Hepatocyte (in vitro differentiated cells): ENCODE measurements around the gene RASGRF2. TPM values are rescaled to one million over a fixed set of nuclear protein-coding genes. Genes with fewer than 3 reads are reported as not detected.
"Not testable (repeated sequence)": the region's sequence is repeated elsewhere in the genome, so short reads cannot be mapped to it uniquely, and the experiment has no call there.

ENCODE experiments used
- DNase-seq: peaks from one replicate; pipeline ENCODE4 v3.0.0-alpha.2; 2016; ENCODE audit warnings: low spot score
- H2AFZ ChIP-seq: fragments of 200-600 bp; sonication (generic); 2 replicates; pipeline ENCODE4 v1.6.0; 2016; ENCODE audit warnings: antibody characterized with exemption, mild to moderate bottlenecking
- H3K27ac ChIP-seq: fragments of 200-600 bp; sonication (generic); 2 replicates; pipeline ENCODE4 v1.5.1; 2016; ENCODE audit warnings: mild to moderate bottlenecking
- H3K27me3 ChIP-seq: fragments of 200-600 bp; sonication (generic); 2 replicates; pipeline ENCODE4 v1.6.1; 2016
- H3K36me3 ChIP-seq: fragments of 200-600 bp; sonication (generic); replicated peaks from 2 replicates; pipeline ENCODE4 v1.5.1; 2016; ENCODE audit warnings: low read depth; ENCODE audit not compliant: insufficient read depth
- H3K4me1 ChIP-seq: fragments of 200-600 bp; sonication (generic); 2 replicates; pipeline ENCODE4 v1.5.1; 2016; ENCODE audit warnings: mild to moderate bottlenecking, moderate library complexity; ENCODE audit not compliant: insufficient read depth
- H3K4me2 ChIP-seq: fragments of 200-600 bp; sonication (generic); 2 replicates; pipeline ENCODE4 v1.6.0; 2016
- H3K4me3 ChIP-seq: fragments of 200-600 bp; sonication (generic); 2 replicates; pipeline ENCODE4 v1.5.1; 2016; ENCODE audit warnings: mild to moderate bottlenecking
- H3K79me2 ChIP-seq: fragments of 200-600 bp; sonication (generic); 2 replicates; pipeline ENCODE4 v1.6.0; 2017; ENCODE audit warnings: mild to moderate bottlenecking
- H3K9me2 ChIP-seq: fragments of 200-600 bp; sonication (generic); replicated peaks from 2 replicates; pipeline ENCODE4 v1.6.0; 2017; ENCODE audit warnings: mild to moderate bottlenecking; ENCODE audit not compliant: insufficient read depth
- H3K9me3 ChIP-seq: fragments of 200-600 bp; sonication (generic); 2 replicates; pipeline ENCODE4 v1.5.1; 2016; ENCODE audit warnings: low read depth, mild to moderate bottlenecking
- H4K20me1 ChIP-seq: fragments of 200-600 bp; sonication (generic); 2 replicates; pipeline ENCODE4 v1.6.0; 2016; ENCODE audit warnings: mild to moderate bottlenecking; ENCODE audit not compliant: insufficient read depth, poor library complexity, severe bottlenecking
- EZH2 ChIP-seq: fragments of 200-600 bp; sonication (generic); IDR thresholded peaks from 2 replicates; pipeline ENCODE4 v1.6.1; 2016; ENCODE audit warnings: antibody characterized with exemption, mild to moderate bottlenecking, borderline replicate concordance
- EZH2phosphoT487 ChIP-seq: fragments of 200-600 bp; sonication (generic); IDR thresholded peaks from one replicate; pipeline ENCODE4 v1.6.1; 2018; ENCODE audit warnings: antibody characterized with exemption, mild to moderate bottlenecking, low read depth, moderate library complexity; ENCODE audit not compliant: unreplicated experiment, severe bottlenecking
- WGBS: methylation state at CpG from one replicate; pipeline ENCODE4 v1.1.6; 2016; ENCODE audit warnings: low lambda C conversion rate; ENCODE audit errors: missing lambda C conversion rate; 5-methylcytosine and 5-hydroxymethylcytosine counted together
- polyA plus RNA-seq: library from polyadenylated mRNA; unstranded; fragments of >200 nt; fragmentation: Nextera tagmentation; extraction: Ambion mirVana; gene quantifications from 2 replicates; pipeline ENCODE4 v1.2.1, GENCODE V29; 2016
- total RNA-seq: library from RNA; depleted of rRNA; stranded (reverse); fragments of >200 nt; gene quantifications from 2 replicates; pipeline ENCODE4 v1.2.3, GENCODE V29; 2014
- TF ChIP-seq, protein P1 (sequence below): fragments of 200-600 bp; sonication (generic); IDR thresholded peaks from 2 replicates; pipeline ENCODE4 v1.5.1; 2016; ENCODE audit warnings: antibody characterized with exemption, mild to moderate bottlenecking; ENCODE audit not compliant: poor library complexity

RASGRF2 gene
- total and polyA plus RNA-seq, 2 experiments from 2014 or later = 2.0 to 3.3 TPM

DNA sequence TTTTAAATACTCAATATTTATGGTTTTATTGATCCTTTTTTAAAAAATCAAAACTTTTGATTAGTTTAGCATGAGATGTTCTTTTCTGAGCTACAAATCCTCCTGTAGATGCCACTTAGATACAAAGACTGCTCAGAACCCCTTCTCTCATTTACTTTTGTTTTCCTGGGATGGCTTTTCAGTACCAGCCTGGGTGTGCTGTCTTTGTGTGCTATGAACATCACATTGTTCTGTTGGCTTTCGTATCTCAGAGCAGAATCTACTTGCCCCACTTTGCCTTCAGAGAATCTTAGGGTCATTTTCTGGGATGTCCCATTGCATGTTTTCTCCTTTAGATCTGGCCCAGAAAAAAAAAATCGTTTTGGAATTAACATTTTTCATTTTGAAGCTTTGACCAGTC, 85.9 kb downstream of the RASGRF2 start:
- no peaks in the 10 kb centered on the region for H3K36me3 ChIP-seq
- TF ChIP-seq, protein P1, sequence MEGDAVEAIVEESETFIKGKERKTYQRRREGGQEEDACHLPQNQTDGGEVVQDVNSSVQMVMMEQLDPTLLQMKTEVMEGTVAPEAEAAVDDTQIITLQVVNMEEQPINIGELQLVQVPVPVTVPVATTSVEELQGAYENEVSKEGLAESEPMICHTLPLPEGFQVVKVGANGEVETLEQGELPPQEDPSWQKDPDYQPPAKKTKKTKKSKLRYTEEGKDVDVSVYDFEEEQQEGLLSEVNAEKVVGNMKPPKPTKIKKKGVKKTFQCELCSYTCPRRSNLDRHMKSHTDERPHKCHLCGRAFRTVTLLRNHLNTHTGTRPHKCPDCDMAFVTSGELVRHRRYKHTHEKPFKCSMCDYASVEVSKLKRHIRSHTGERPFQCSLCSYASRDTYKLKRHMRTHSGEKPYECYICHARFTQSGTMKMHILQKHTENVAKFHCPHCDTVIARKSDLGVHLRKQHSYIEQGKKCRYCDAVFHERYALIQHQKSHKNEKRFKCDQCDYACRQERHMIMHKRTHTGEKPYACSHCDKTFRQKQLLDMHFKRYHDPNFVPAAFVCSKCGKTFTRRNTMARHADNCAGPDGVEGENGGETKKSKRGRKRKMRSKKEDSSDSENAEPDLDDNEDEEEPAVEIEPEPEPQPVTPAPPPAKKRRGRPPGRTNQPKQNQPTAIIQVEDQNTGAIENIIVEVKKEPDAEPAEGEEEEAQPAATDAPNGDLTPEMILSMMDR = no peak
- no peak for TF ChIP-seq EZH2
- no peak for TF ChIP-seq EZH2phosphoT487
- no peaks in the 10 kb centered on the region for H3K9me2 ChIP-seq
- H2AFZ ChIP-seq = no peak overlapping the region
- no peak overlapping the region for H3K4me2 ChIP-seq
- no peaks in the 10 kb centered on the region for H4K20me1 ChIP-seq
- H3K4me1 ChIP-seq = no peaks in the 10 kb centered on the region
- no peaks in the 10 kb centered on the region for H3K79me2 ChIP-seq
- H3K27ac ChIP-seq = no peak overlapping the region
- DNase-seq = no peak
- H3K27me3 ChIP-seq = no peaks in the 10 kb centered on the region
- WGBS = 84% methylated on average over 2 of the region's 2 CpGs
- H3K9me3 ChIP-seq = no peaks in the 10 kb centered on the region
- no peak overlapping the region for H3K4me3 ChIP-seq

DNA sequence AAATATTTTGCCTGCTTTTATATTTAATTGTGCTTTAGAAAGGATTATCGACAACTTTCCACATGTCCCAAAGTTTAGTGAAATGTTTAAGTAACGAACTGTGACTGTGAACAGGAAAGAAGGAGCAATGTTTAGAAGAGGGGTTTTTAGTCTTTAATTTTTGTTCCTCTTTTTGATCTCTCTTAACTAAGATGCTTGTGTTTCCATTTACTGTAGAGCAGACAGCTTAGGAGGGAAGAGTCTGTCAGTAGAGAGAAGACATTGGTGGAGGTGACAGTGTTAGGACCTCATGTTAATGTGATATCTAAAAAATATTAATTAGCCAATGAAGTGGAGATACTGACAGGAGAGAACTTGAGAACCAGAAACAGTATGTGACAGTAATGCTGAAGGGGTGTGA, 92.2 kb downstream of the RASGRF2 start:
- no peaks in the 10 kb centered on the region for H3K9me3 ChIP-seq
- H3K27me3 ChIP-seq = no peaks in the 10 kb centered on the region
- no peak for DNase-seq
- H3K4me1 ChIP-seq = no peaks in the 10 kb centered on the region
- no peaks in the 10 kb centered on the region for H3K79me2 ChIP-seq
- no peak overlapping the region for H3K27ac ChIP-seq
- no peak overlapping the region for H2AFZ ChIP-seq
- no peaks in the 10 kb centered on the region for H4K20me1 ChIP-seq
- H3K9me2 ChIP-seq = no peaks in the 10 kb centered on the region
- 67% methylated on average over 2 of the region's 2 CpGs for WGBS
- no peaks in the 10 kb centered on the region for H3K36me3 ChIP-seq
- no peak overlapping the region for H3K4me2 ChIP-seq
- H3K4me3 ChIP-seq = no peak overlapping the region
- no peak for TF ChIP-seq EZH2

DNA sequence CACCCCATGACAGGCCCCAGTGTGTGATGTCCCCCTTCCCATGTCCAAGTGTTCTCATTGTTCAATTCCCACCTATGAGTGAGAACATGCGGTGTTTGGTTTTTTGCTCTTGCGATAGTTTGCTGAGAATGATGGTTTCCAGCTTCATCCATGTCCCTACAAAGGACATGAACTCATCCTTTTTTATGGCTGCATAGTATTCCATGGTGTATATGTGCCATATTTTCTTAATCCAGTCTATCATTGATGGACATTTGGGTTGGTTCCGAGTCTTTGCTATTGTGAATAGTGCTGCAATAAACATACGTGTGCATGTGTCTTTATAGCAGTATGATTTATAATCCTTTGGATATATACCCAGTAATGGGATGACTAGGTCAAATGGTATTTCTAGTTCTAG, 93.1 kb downstream of the RASGRF2 start:
- not testable (repeated sequence) for H3K4me1 ChIP-seq, H4K20me1 ChIP-seq, H3K4me2 ChIP-seq, H3K4me3 ChIP-seq, DNase-seq, H3K27me3 ChIP-seq, H3K9me2 ChIP-seq, H3K36me3 ChIP-seq, H3K9me3 ChIP-seq, H3K27ac ChIP-seq, H2AFZ ChIP-seq, H3K79me2 ChIP-seq
- WGBS = 58% methylated on average over 3 of the region's 4 CpGs

DNA sequence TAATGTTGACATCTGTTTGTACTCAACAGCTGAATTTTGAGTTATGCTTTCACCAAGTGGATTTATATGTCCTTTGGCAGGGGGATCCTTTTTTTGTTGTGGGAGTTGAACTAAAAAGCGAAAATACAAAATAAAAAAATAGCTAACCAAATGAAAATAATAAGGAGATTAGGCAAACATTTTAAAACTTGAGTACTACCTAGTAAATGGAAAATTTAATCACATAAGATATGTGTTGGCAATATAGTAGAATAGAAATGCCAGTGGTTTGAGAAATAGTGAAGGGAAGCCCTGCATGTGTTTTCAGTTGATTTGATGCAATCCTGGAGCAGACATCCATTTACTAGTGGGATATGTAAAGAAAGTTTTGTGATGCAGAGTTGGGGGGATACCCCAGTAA, 98.0 kb downstream of the RASGRF2 start:
- Histone ChIP-seq H3K4me1 (no peaks in the 10 kb centered on the region), H3K9me3 (no peaks in the 10 kb centered on the region), H4K20me1 (no peaks in the 10 kb centered on the region), H2AFZ (no peak overlapping the region), H3K4me3 (no peak overlapping the region), H3K9me2 (no peaks in the 10 kb centered on the region), H3K36me3 (no peaks in the 10 kb centered on the region), H3K4me2 (no peak overlapping the region), H3K27ac (no peak overlapping the region), H3K27me3 (no peaks in the 10 kb centered on the region), H3K79me2 (no peaks in the 10 kb centered on the region)
- DNase-seq = no peak
- 86% methylated on average over 1 of the region's 1 CpG for WGBS
- no peak for TF ChIP-seq EZH2
- TF ChIP-seq, protein P1 = no peak
- TF ChIP-seq EZH2phosphoT487 = no peak

DNA sequence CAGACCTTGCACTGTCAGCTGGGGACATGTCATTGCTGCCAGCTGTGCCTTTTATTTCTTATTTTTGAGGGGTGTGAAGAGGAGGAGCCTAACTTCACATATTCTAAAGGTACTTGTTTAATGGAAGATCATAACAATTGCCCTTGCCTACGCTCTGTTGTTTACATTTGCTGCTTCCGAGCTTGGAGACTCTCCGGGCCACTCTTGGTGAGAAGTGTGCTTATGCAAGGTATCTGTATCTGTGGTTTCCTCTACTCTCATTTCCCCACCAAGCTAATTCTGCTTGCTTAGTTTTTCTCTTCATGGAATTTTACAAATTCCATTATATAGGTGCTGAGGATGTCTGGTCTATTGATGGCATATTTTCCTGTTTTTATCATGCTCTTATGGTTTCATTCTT, 105.3 kb downstream of the RASGRF2 start:
- no peak for DNase-seq
- H3K27ac ChIP-seq = no peak overlapping the region
- TF ChIP-seq, protein P1 = no peak
- TF ChIP-seq EZH2phosphoT487 (no peak), EZH2 (no peak)
- no peak overlapping the region for H2AFZ ChIP-seq
- H3K27me3 ChIP-seq = no peaks in the 10 kb centered on the region
- no peak overlapping the region for H3K4me3 ChIP-seq
- no peaks in the 10 kb centered on the region for H3K9me2 ChIP-seq
- no peaks in the 10 kb centered on the region for H4K20me1 ChIP-seq
- H3K9me3 ChIP-seq = no peaks in the 10 kb centered on the region
- no peaks in the 10 kb centered on the region for H3K4me1 ChIP-seq
- no peak overlapping the region for H3K4me2 ChIP-seq
- 15% methylated on average over 3 of the region's 3 CpGs for WGBS
- no peaks in the 10 kb centered on the region for H3K79me2 ChIP-seq
- no peaks in the 10 kb centered on the region for H3K36me3 ChIP-seq
